Glomerular endothelial cell (primary cell): Measurements from ENCODE around the gene LPCAT2. TPM values are rescaled to one million over a fixed set of nuclear protein-coding genes. Genes with fewer than 3 reads are reported as not detected.

Experiments used
- DNase-seq: peaks from one replicate; pipeline ENCODE4 v3.0.0-alpha.2; 2011; ENCODE audit warnings: low read depth, low spot score; ENCODE audit errors: extremely low read depth
- total RNA-seq: library from RNA; depleted of rRNA; stranded (reverse); fragments of >200 nt; gene quantifications from 2 replicates; pipeline ENCODE4 v1.2.3, GENCODE V29; 2015

The LPCAT2 gene
- total RNA-seq, 1 donor from 2014 or later = 28.5 TPM

DNA sequence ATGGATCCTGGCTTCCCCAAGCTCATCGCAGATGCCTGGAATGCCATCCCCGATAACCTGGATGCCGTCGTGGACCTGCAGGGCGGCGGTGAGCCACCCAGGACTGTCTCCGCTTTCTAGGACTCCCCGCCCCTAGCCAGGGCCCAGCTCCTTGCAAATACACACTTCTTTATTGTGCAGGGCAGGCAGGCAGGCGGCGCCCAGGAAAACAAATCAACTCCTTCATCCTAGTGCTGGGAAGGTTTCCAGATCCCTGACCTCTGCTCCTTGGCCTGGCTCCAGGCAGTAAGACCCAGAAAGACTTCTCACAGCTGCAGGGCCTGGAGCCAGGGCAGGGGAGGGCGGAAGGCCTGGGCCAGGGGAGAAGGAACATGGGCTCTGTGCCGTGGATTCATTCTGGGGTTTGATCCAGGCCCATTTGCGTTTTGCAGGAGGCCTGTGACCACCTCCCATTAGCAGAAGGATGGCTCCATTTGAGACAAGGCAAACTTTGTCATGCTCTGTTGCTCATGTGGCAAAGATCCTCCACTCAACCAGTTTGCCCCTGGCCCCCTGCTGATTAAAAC is 6.0 kb upstream of the LPCAT2 start:
- no peak for DNase-seq

DNA sequence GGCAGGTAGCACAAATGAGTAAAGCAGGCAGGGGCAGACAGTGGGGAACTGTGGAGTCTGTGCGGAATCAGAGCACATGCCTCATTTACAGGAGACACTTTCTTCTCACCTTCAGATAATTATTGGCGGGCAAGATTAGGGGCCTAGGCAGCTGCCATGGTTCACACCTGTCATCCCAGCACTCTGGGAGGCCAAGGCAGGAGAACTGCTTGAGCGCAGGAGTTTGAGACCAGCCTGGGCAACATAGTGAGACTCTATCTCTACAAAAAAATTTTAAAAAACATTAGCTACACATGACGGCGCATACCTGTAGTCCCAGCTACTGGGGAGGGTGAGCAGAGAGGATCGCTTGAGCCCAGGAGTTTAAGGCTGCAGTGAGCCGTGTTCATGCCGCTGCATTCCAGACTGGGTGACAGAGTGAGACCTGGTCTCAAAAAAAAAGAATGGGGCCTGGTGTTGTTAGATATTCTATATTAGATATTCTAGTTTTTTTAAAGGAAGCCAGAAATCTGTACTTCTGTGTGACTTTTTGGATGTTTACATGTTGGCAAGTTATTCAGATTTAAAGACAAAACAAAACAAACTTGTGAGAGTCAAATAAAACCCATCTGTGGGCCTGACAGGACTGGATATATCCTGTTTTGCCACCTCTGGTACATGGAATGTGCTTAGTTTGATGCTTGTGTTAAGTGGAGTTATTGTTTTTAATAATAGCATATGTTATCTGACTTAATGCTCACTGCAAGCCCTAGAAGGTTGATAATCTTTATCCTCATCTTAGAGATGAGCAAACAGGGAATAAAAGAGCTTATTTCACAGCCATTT is 4.9 kb upstream of the LPCAT2 start:
- no peak for DNase-seq

DNA sequence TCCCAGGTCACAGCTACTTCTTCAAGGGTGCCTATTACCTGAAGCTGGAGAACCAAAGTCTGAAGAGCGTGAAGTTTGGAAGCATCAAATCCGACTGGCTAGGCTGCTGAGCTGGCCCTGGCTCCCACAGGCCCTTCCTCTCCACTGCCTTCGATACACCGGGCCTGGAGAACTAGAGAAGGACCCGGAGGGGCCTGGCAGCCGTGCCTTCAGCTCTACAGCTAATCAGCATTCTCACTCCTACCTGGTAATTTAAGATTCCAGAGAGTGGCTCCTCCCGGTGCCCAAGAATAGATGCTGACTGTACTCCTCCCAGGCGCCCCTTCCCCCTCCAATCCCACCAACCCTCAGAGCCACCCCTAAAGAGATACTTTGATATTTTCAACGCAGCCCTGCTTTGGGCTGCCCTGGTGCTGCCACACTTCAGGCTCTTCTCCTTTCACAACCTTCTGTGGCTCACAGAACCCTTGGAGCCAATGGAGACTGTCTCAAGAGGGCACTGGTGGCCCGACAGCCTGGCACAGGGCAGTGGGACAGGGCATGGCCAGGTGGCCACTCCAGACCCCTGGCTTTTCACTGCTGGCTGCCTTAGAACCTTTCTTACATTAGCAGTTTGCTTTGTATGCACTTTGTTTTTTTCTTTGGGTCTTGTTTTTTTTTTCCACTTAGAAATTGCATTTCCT is 3.4 kb upstream of the LPCAT2 start:
- DNase-seq = no peak

DNA sequence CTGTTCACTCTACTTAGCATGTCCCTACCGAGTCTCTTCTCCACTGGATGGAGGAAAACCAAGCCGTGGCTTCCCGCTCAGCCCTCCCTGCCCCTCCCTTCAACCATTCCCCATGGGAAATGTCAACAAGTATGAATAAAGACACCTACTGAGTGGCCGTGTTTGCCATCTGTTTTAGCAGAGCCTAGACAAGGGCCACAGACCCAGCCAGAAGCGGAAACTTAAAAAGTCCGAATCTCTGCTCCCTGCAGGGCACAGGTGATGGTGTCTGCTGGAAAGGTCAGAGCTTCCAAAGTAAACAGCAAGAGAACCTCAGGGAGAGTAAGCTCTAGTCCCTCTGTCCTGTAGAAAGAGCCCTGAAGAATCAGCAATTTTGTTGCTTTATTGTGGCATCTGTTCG is 2.8 kb upstream of the LPCAT2 start:
- no peak for DNase-seq

DNA sequence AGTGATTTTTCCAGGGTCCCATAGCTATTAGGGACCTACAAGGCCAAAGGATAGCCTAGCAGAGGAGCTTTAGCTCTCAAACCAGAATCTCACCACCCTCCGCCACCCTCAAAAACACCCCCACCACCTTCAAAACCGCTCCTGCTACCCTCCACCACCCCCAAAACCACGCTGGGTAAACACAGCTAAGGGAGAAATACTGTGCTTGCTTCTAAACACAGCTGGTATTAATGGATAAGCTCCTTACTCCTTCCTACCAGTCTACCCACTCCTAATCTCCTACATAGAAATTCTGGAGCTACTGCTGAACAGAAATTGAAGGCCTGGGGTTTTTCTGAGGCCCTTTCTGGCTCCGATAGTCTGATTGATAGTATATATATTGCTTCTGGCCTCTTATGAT is 2.2 kb upstream of the LPCAT2 start:
- DNase-seq = no peak

DNA sequence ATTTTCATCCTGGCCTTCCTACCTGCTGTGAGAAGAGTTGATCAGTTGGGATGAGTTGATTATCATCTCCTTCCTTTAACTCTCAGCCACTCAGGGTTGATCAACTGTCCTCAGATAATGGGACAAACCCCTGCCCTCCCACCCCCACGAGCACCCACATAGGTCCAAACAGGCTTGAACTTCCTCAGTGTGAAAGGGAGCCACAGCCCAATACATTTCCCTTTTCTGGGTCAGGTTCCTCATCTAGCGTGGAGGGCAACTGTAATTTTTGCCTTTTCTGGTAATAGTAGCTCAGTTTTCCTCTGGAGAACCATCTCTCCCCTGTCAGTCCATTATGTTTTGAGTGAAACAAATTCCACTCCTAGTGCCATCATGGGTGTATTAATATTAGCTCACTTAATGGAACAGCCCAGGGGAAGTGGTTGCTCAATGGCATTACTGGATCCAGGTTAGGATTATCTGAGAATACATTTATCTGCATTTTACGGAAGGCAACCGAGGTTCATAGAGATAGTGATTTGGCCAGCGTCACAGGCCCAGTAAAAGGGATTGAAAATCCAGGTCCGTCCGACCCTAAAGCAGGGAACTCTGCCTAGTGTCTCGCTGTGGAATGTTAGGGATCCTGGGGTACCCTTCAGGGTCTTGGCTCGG is 476 bp upstream of the LPCAT2 start:
- no peak for DNase-seq

DNA sequence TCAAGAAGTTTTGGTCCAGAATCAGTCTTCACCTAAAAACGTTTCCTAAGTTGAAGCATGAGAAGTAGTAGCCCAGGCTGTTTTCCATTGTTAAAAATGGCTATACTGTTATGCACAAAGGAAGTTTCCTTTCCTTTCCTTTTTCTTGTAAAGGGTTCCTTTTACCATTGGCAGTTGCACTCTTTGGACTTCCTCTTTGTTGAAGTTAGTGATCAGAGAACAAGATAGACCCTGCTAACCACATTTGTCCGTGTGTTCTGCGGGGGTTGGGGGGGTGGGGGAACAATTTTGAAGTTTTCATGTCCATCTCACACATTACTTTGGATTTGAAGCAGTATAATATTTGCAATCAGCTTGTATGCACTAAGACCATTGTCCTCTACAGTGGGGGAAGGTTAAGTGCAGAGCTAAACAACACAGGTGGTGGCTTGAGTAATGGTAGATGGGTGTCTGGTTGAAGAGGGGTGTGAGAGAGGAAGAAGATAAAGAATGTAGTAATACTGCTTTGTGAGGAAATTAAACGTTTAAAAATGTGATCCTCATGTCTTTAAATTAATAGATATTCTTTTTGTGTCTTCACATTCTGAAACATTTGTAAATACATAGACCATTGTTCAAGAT is 1.4 kb downstream of the LPCAT2 start:
- DNase-seq = no peak

DNA sequence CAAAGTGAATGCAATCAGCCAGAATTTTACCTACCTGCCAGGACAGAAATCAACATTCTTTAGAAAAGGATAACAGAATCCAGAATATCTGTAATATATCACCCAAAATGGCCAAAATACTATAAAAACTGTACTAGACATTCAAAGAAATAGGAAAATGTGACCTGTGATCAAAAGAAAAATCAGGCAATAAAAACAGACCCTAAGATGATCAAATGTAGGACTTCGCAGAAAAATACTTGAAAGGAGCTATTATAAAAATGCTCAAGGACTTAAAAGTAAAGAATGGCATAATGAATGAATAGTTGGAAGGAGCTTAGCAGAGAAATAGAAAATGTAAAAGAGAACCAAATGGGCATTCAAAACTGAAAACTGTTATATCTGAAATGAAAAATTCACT is 4.1 kb downstream of the LPCAT2 start:
- DNase-seq = no peak

DNA sequence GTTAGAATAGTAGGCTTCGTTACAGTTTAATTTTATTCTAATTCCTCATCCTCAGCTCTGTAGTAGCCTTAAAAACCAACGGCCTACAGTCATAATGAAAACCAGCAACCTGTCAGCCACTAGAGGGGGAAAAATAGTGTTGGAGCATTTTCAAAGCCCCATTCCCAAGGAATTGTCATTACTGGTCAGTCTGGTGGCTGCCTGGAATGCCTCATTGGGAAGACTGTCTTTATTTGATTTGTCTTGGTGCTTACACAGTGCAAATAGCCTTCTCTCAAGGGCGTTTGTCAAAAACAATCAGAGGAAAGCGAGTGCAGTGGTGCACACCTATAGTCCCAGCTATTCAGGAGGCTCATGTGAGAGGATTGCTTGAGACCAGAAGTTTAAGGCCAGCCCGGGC is 4.7 kb downstream of the LPCAT2 start:
- no peak for DNase-seq

DNA sequence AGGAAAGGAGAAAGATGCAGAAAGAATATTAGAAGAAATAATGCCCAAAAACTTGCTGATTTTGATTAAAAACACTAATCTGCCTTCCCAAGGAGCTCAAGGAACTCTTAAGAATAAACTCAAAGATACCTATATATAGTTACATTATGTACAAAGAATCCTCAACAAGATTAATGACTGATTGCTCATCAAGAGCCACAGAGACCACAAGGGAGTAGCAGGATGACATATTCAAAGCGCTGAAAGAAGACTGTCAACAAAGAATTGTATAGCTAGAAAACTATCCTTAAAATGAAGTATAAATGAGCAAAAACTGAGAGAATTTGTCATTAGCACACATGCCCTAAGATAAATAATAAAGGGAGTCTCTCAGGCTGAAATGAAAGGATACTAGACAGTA is 6.2 kb downstream of the LPCAT2 start:
- DNase-seq = no peak

DNA sequence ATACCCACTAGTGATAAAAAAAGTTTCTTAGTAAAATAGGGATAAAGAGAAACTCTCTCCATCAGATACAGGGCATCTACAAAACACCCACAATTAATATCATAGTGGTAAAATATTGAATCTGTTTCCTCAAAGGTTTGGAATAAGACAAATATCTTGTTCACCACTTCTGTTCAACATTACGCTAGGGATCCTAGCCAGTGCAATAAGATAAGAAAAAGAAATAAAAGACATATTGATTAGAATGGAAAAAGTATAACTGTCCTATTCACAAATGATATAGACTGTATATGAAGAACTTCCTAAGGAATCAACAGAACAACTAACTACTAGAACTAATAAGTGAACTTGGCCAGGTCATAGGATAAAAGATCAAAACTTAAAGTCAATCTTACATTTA is 12.9 kb downstream of the LPCAT2 start:
- DNase-seq = no peak

DNA sequence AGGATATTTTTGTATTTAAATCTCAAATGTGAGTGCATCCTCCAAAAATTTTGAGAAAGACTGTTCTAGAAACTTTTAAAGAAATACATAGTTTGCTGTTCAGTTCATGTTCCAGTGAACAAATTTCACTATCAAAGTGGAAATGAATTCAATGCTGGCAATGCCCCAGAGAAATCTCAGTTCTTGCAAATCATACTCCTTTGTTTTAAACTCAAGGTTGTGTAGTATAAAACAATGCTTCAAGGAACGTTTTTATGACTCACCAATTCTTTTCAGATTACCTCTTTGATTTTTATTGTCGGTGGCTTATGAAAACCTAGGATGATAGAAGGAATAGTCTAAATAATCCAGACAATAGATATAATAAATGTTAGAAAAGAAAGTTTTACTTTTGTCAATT is 17.6 kb downstream of the LPCAT2 start:
- peak; percentile 63 for DNase-seq

DNA sequence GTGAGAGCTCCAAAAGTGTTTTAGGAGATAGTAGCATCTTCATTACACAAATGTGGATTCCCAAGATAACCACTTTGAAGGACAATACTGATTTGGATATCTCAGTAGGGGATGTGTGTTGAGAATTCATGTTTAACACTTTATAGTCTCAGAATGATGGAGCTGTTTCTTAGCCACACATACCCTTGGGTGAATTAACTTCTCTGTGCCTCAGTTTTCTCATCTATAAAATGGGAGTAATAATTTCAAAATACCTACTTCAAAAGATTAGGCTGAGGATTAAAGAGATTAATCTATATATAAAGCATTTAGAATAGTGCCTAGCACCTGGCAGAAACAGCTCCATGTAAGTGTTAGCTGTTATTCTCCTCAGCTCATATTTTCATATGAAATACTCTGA is 19.0 kb downstream of the LPCAT2 start:
- DNase-seq = no peak

DNA sequence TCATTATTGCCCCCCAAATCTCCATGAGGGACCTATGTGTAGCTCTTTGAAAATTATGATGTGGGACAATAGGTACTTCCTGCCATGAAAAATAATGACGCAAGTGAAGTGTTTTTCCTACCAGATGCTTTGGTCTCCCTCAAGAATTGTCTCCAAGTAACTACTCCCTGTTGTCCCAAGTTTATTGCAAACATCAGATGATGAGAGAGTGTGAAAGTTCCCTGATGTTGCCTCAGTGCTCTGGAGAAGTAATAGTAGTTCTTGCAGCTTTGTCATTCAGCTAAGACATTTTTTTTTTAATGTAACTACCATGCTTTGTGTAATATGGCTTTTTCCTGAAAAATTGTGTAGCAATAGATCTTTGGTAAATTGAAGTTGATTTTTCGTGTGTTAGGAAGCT is 20.1 kb downstream of the LPCAT2 start:
- no peak for DNase-seq

DNA sequence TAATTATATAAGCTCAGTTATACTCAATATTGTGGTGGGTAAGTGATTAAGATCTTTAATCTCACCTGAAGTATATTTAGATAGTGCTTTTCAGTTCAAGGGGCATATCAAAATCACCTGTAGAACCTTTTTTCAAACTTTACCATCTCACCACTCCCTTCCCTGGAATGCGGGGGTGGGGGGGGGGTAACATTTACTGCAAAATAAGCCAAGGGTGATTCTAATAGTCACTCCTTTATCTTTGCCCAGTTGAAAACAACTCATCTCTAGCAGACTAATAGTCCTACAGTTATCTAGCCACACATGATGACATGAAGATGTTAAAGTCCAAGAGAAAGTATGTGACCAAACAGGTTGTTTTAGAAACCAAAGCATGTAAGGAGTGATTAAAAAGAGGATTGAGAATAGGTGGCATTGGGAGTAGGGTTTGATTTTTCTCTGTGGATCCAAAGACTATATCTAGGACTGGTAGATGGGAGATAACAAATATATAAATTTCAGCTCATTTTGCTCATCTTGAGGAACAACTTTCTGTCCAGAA is 21.5 kb downstream of the LPCAT2 start:
- no peak for DNase-seq

DNA sequence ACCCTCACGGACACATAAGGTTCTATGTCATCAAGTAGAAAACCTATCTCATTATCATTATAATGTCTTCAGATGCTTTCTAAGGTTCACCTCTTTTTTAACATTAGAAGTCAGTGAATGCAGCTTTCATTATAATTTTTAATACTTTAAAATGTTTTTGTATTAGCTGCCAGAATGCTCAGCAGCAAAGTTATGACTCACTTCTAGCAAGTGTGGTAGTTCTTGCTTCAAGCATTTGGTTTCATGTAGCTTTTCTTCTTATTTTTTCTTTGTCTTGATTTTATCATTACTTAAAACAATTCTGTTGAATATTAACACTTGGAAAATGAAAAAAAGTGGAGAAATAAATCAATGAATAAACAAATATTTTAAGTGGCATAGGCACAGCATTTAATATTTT is 23.4 kb downstream of the LPCAT2 start:
- no peak for DNase-seq

DNA sequence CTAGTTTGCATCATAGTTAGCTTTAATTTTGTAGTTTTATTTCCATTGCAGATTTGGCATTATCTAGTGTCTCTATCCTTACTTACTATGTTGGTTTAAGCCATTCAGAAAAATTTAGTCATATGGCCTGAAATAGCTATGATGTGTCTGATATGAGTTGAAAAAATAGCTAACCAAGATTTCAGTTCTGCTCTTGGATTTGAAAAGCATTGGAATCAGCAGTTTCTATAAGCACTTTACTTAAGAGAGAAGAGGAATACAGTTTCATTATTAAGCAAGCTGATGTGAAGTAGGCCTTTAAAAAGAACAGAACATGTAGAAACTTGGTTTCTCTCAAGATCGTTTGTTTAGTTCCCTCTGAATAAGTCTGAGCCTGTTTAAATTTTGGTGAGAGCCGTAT is 25.9 kb downstream of the LPCAT2 start:
- DNase-seq = no peak

DNA sequence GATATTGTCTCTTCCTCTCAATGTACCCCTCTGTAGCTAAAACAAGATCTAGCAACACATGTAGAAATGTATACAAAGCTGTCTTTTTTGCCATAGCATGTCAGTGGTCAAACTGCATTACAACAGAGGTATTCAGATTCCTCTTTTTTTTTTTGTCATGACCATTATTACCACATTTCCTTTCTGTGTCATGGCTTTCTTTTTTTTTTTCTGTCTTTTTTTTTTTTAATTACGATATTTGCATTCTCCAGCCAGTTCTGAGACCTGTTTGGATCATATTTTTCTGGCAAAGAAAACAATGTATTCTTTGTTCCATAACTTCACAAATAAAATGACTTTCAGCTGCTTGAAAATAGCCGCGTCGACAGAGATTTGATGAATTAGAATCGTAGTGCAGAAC is 30.2 kb downstream of the LPCAT2 start:
- DNase-seq = no peak

DNA sequence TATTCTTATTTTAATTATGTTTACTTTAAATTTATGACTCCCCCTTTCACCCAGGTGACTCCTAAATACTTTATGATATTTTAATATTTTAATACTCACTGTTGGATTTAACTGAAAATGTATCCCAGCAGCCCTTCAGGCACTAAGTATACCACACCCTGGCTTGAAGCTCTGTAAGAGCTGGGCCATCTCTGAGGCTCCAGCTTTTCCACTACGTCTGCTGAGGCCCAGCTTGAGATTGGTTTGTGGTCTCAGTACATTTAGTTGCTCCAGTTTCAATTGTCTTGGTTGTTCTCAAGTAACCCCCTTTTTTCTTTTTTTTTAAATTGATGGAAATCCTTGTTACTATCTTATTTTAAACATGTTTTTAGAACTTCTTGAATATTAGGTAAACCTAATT is 30.6 kb downstream of the LPCAT2 start:
- DNase-seq = no peak

DNA sequence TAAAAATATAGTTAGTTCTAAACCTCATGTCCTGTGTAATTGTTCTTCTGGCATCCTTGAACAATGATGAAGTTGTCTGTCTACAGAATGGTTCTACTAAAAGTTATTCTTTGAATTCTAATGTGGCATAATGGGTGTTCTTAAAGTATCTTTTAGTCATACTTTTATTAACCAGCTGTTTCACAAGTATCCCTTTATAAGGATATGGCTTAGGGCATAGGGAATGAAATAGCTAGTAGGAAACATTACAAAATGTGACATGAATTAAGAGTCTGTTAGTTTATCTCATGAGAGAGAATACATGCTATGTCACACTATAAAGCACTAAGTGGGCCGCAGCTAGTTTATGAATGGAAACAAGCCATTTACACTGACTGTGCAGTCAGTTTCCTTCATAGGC is 31.3 kb downstream of the LPCAT2 start:
- DNase-seq = no peak
